Measurements from ENCODE around the gene CHTOP.

- no peak for TF ChIP-seq CTCF (IDR thresholded peaks at IDR 0.05)
- no peak for TF ChIP-seq POLR2A (IDR thresholded peaks at IDR 0.05)
Measured at GRCh38 chr1:153638261-153638660, 4.4 kb downstream of the CHTOP start.
